GM18909 (cell line): Measurements from ENCODE around the gene RGS12.

Experiments used
- ATAC-seq: cut with Tn5 transposase; IDR thresholded peaks from one replicate; pipeline ENCODE4 v1.9.1; 2021; ENCODE audit warnings: mild to moderate bottlenecking; ENCODE audit not compliant: unreplicated experiment, poor library complexity

Gene RGS12

DNA sequence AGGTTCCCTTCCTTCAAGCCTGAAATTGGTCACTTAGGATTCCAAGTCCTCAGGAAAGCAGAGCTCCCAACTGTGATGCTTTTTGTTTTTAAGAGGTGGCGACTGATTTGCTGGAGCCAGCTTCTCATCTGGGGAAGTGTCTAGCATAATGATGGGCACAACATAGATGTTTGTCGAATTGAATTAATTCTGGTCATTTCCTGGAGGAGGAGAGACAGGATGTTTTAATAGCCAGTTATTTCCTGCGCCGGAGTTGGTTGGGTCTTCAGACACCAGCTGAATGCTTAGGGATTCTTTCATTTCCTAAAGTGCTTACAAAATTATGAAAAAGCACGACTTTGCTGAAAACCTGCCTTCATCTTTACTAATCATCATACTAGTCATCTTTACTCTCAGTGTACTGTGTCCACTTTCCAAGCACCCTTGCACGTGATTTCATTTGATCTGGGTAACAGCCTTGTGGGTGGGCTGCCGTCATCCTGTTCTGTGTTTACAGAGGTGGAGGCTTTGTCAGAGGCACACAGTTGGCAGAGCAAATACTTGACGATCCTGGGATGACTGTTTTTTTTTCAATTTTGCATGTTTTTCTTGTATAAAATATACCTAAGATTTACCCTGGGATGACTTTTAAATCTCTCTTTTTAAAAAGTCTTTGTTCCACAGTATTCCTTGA is 49.5 kb downstream of the RGS12 start:
- no peak for ATAC-seq
